GM19193 (cell line): ENCODE results near the gene ZNF423.

Experiments
- POLR2A ChIP-seq: IDR thresholded peaks from 4 replicates; pipeline ENCODE4 v1.6.1; 2011; ENCODE audit not compliant: insufficient read depth, insufficient read length; ENCODE audit errors: extremely low read depth

ZNF423 gene

DNA sequence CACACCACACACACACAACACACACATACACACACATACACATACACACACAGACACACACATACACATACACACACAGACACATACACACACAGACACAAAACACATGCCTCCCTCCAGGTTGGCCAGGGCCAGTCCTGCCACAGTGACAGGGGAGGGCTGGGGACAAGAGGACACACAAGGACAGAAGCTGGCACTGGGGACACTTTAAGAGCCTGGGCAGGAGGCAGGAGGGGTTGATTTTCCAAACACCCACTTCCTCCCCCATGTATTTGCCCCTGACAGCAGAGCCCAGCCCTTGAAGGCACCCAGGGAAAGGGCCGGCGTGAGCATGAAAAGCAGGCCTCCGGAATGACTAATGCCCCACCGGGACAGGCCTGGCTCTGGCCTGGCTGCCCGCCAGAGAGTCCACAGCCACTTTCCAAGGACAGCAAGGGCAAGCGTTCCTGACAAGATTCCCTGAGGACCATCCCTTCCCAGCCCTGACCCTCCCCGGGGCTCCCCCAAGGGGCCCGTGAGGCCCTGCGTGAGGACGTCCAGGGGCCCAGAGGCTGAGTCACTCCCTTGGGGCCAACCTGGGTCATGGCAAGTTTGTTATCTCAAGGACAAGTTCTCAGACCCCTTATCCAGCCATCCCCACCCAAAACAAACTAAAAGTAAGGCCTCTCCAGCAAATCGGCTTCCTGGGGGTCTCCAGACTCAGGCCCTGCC, 235.6 kb downstream of the ZNF423 start:
- no peak for TF ChIP-seq POLR2A

DNA sequence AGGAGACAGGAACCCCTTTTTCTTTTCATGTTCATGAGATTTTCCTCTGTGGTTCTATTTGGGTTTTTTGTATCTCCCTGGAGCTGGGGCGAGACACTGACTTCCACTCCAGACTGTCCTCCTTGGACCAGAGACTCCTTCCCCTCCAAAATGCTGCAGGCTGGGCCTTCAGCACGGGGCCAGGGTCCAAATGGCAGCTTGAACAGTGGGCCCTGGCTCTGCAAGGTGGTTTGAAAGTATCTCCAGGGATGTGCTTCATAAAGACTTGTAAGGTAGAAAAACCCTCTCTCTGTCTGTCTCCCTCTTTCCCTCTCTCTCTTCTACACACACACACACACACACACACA, 236.1 kb downstream of the ZNF423 start:
- no peak for TF ChIP-seq POLR2A

DNA sequence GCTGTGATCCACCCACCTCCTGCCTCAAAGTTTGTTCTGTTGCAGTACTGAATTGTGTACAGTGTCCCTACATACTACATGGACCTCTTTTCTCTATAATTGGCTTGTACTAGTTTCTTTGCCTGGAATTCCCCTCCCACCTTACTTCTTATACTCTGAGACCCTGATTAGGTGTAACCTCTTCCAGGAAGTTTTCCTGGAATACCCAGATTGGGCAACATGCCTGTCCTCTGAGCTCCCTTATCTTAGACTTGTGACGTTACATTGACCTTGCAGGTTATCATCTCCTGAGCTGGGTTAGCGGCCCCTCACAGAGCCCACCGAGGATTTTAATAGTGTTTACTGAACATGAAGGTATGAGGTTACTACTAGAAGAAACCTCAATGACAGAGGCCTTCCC, 237.0 kb downstream of the ZNF423 start:
- no peak for TF ChIP-seq POLR2A

DNA sequence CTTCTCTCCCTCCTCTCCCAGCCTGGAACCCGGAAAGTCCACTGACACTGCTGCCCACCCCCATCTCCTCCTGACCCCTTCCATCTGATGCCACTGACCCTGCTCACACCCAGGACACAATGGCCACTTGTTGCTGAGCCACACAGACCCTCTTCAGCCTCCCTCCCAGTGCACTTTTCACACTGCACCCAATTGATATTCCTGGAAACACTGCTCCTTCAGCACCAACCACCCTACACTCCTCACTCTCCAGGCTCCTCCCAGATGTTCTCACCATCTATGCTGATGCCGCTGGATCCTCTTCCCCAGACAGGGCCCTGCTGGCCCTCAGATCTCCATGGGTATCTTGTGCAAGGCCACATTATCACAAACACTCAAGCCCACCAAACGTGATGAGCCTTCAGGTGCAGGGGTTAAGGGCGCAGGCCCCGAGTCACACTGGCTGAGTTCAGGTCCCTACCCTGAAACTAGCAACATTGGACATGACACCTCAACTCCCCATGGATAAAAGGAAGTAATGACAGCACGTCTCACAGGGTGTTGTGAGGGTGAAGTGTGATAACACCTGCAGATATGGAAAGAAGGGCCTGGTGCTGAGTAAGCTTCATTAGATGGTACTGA, 238.1 kb downstream of the ZNF423 start:
- TF ChIP-seq POLR2A = no peak

DNA sequence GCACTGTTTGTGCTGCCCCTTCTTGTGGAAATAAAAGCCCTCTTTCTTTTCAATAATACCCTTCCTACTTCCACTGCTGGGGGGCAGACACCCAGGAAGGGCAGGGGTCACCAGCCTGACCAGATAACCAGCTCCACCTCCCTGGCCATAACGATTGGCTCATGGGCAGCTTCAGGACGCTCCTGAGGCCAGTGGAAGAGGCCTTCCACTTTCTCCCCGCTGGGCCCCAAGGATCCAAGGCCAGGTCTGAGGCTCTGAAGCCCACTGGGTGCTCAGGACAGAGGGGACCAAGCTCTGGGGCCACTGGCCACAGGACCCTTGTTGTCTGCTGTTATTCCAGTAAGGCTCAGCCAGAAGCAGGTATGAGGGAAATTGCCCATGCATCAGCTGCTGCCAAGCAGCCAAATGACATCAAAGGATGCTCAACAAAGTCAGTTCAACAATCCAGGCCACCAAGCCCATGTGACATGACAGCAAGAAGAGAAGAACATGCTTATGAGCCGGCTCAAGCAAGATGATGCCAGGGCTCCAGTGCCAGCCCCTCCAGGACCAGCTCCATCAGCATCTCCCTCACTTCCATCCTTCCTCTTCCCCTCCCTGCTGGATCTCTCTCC, 238.8 kb downstream of the ZNF423 start:
- TF ChIP-seq POLR2A = no peak

DNA sequence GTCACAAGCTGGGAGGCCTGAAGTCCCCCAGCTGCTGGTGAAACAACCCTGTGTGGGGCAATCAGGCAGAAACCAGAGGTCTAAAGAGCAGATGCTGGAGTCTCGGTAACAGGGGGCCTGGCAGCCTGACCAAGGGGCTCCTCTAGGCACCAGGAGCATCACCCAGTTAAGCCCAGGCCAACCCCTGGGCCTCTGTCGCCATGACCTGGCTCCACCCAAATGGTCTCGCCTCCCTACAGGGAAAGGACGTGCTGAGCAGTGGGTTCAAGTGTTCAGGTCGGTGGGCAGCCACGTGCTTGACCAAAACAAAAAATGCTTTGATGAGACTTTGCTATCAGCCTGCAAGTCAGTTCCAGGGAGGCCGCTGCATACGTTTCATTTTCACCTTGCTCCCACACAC, 240.3 kb downstream of the ZNF423 start:
- no peak for TF ChIP-seq POLR2A

DNA sequence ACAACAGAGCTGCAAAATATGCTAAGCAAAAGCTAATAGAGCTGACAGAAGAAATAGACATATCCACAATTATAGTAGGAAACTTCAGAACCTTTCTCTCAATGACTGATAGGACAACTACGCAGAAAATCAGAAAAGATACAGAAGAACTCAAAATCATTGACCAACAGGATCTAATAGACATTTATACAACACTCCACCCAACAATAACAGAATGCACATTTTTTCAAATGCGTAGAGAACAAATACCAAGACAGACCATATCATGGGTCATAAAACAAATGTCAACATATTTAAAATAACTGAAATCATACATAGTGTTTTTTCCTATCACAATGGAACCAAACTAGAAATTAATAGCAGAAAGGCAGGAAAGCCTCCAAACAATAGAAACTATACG, 244.9 kb downstream of the ZNF423 start:
- no peak for TF ChIP-seq POLR2A

DNA sequence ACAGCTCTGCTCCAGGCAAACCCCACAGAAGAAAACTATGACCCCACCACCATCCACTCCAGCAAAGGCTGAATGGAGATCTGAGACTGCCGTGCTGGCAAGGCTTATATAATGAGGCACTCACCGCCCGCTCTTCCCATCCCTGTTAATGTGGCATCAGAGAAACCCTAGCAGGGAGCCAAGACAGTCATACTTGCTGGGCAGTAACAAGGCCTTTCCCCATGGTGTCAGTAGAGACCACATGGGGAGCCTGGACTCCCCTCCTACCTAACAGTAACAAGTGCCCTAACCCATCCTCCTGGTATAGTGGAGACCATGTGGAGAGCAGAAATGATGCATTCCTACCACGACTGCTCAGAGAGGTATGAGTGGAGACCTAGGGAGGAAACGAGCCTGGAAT, 247.1 kb downstream of the ZNF423 start:
- no peak for TF ChIP-seq POLR2A

DNA sequence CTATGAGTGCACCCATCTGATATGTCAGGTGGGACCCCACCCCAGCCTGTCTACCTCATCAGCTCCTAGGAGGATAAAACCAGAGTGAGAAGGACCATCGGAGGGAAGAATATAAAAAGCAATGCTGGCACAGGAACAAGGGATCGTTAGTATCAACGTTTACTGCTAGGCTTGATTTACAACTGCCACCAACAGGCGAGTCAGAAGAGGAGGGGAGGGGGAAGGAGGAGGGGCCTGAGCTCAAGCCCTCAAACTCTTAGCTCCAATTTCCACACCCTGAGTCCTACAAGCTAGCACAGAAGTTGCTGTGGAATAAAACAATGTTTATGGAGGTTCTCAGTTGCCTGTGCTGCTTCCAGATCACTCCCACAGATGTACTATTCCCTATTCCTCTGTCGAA, 247.8 kb downstream of the ZNF423 start:
- TF ChIP-seq POLR2A = no peak

DNA sequence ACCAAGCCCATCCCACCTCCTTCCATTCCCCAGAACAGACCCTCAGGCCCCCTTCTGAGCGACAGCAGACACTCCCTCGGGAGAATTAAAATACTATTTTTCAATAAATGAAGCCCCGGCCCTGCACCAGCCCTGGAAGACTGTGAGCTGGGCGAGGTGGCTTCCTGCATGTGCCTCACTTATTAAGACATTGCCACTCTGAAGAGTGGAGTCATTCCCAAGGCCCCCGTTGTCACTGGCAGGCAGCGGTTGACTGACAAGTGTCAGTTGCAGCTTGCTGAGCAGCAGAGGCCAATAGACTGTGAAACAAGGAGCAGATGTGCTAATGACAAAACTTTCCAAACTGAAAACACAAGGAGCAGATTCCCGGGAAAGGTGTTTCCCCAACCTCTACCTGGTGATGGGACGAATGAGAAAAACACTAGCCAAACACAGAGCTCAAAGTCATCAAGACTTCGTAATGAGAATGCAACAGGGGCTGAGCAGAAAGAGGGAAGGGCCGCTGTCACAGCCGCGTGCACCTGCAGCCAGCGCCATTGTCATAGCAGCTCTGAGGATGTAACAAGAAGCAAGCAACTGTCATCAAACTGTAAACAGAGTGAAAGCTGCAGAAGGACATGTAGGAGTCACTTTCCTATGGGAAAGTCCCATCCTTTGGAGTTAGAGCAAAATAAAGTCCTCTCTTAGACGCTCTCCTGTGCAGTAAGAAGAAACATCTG, 250.2 kb downstream of the ZNF423 start:
- no peak for TF ChIP-seq POLR2A

DNA sequence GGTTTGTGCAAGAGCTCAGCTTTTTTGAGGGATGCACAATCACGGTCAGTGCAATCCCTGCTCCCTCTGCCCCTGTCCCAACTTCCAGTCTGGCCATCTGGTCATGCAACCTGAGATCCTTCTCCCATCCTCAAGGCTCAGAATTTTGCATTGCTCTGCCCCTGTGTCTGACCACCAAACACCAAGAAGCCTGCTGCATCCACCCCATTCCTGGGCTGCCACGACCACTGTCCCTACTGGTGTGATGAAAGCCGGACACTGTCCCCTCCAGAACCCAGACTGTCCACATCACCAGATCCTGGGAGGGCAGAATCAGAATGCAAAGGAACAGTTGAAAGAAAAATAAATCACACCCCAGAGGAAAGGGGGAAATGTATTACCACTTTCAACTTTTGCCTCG, 251.3 kb downstream of the ZNF423 start:
- no peak for TF ChIP-seq POLR2A

DNA sequence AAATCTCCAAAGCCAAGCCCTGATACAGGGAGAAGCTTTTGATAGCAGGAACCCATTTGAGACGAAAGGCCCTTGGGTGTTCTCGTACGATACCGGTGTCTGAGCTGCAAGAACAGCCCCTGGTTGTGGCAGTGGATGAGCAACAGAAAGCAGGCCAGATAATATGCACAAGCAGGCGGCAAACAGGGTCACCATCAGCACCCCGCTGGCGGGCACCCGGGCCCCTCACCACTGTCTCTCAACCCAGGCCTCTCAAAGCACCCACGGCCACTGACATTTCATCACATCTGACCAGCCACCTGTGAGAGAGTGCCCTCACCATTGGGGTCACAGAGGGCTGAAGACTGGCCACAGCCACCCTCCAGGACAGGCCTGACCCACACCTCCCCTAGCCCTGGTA, 252.0 kb downstream of the ZNF423 start:
- no peak for TF ChIP-seq POLR2A

DNA sequence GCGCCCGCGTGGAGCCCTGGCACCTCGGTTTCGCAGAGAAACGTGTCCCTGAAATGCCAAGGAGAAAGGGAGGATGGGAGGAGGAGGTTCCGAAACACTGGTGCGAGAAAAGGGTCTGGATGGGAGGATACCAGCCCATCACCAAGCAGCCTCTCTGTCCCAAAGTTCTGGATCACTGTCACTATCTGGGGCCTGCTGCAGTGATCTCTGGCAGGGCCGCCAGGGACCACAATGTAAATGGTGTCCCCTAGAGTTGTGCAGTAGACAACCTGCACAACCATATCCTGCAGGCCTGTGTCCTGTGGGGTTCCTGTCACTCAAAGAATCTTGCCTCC, 253.0 kb downstream of the ZNF423 start:
- TF ChIP-seq POLR2A = no peak

DNA sequence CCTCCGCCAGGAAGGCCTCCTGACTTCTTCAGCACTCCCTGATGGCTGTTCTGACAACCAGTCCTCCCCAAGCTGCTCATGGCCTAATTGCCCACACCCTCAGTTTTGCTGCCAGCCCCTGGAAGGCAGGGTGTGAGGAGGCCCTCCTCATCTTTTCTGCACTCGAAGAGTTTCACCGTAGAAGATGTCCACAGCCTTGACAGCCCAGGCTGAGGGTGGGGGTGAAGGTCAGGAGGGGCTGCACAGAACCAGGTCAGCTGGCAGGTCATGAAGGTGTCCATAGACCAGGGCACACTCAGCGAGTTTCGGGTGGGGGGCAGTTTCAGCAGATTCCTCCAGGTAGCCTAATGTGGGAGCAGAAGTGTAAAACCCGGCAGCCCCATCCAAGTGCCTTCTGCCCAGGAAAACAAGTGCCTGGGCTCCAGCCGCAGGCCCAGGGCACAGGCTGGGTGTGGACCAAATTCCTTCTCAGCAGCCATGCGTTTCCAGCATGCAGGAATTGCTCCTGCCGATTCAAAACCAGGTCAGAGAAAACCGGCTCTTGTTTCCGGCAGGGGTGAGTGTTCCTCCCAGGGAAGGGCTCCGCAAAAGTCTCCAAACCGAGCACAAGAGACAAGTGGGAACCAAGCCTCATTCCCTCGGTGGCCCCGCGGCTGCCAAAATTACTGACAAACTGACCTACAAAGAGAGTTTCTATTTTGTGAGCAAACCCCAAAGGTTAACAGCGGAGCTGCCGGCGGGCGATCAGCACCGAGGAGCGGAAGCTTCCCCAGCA, 253.5 kb downstream of the ZNF423 start:
- no peak for TF ChIP-seq POLR2A

DNA sequence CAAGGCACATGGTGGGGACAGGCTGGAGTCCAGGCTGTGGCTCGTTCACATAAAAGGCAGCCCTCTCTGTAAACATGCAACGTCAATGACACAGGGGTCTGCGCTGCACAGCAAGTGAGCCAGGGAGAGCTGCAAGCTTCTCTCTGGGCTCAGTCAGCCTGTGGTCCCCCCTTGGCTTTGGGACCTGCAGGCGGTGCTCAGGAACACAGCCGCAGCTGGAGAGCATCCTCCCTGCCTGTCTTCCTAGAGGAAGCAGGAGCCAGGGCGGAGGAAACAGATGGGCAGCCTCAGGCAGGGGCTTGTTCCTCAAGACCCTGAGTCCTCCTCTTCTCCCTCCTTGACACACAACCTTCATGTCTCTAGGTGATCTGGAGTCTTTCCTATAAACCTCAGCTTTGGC, 254.3 kb downstream of the ZNF423 start:
- no peak for TF ChIP-seq POLR2A

DNA sequence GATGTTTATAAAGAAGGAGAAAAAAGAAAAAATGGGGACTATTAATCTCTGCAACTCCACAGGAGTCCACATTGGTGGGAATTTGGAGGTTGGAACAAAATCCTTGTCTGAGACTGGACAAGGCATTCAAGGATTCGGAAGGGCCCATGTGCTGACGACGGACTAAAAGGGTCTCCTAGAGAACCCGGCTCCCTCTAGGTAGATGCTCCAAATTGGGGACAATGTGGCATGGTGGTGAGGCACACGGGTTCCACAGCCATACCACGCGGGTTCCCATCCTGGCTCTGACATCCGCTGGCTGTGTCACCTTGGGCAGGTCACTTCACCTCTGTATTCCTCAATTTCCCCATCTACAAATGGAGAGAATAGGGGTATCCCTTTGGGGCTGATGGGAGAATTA, 254.9 kb downstream of the ZNF423 start:
- TF ChIP-seq POLR2A = no peak

DNA sequence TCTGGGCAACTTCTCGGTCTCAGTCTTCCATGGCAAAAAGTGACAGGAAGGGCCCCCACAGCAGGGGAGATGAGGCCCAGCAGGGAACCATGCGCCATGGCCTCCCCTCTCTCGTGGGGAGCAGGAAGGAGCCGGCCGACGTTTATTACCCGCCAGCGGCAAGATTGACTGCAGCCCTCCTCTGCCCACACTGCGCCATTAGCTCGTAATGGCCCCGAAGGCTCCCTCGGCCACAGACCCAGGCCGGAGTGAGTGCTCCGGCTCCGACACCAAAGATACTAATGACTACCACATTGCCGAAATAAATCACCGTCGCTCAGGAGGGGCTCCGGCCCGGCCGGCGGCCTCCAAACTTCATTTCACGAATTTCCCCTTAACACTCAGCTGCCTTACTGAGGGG, 255.4 kb downstream of the ZNF423 start:
- TF ChIP-seq POLR2A = no peak
